NCI-H510A (cell line): ENCODE measurements around the gene HOXA13.

Source experiments
- DNase-seq: peaks from one replicate; lab custom pipeline; 2025; lab: John Stamatoyannopoulos, UW

The HOXA13 gene

DNA sequence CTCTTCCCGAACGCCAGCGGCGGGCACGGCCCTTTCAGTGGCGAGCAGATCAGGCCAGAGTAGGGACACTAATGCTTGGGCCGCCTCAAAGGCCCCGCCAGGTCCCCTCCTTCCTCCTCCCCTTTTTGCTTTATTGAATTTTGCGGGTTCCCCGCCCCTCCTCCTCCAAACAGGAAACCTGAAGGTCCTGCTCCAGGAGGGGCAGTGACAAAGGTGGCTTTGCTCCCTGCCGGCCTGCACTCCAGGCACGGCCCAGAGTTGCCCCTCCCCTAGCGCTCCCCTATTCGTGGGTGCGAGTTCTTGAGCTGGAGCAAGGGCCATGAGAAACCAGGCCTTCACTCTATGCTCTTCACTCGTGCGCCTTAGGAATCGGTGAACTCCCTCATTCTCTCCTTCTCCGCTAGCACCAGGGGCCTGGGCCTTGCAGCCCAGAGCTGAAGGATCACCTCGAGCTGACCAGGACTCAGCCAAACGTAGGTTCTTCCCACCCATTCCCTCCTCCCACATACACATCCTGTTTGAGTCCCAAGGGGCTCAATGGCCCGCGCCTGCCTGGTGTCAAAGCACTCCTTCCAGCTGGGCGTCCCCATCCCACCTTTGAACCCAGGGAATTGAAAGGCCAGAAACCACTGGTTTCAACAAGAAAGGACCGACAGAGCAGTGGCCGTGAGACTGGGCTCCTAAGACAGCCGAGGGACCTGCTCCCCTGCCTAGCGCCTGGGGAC is 51.7 kb downstream of the HOXA13 start:
- peak; percentile 64 for DNase-seq

DNA sequence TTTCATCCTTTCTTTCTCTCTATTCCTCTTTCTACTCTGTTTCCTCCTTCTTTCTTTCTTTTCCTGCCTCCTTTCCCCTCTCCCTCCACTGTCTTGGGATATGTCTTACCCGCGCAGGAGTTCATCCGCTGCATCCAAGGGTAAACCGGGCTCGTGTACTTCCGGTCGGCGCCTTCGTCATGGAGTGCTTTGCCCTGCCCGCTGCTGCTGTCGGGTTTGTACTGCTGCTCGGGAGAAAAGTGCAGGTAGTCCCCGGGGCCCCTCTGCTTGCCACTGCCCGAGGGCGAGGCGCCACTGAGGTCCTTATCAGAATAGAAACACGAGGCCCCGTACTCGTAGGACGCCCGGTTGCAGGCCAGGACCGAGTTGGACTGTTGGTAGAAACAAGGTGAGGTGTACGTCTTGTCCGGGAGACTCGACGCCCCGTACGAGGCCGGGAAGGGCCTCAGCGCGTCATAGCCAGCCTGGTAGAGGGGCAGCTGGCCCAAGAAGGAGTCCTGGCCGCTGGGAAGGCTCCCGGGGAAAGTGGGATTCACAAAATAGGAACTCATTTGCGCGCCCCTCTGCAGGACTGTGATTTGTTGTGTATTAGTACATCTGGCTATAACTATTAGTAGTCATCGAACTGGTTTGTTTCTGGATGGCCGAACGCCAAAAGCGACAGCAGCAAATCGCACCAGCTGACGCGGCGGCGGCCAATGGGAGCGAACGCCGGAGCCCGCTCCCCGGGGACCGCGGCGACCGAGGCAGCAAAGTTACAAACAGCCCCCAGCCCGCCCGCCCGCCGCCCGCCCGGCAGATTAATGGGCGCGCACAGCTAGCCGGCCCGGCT is 52.5 kb downstream of the HOXA13 start, which contains the start of gene HOXA6:
HOXA6 (minus strand) TSS at position 576 of the 832 bp plus-strand sequence; CDS start at position 551, 25 bp downstream.
- DNase-seq: peak; percentile 58

DNA sequence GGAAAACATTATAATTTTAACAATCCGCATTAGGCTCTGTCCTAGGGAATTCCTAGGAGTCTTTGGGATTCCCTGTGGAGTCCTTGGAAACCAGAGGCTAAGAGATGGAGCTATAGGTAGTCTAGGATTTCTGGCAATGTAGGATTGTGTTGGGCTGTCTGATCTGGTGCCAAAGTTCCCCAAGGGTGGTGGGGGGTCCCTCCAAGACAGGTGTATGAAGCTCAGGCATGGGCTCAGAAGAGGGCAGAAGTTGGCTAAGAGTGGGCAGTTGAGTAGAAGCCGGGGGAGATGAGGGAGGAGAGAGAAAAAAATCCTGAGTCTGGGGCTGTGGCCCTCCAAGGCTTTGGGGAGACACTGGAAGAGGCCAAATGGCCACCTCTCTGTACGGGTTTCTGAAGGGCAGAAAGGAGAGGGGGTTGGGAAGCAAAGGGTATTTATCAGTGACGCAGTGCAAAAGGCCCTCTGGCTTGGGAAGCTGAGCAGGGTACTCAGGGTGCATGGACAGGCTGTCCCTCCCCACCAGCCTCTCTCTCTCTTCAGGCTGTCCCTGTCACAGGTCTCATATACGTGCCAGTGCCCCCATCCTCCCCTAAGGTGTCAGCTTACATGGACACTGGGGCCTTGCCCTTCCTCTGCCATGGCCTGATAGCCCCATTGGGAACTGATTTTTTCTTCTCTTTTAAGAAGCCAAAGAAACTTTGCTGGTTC is 53.2 kb downstream of the HOXA13 start:
- DNase-seq: no peak

DNA sequence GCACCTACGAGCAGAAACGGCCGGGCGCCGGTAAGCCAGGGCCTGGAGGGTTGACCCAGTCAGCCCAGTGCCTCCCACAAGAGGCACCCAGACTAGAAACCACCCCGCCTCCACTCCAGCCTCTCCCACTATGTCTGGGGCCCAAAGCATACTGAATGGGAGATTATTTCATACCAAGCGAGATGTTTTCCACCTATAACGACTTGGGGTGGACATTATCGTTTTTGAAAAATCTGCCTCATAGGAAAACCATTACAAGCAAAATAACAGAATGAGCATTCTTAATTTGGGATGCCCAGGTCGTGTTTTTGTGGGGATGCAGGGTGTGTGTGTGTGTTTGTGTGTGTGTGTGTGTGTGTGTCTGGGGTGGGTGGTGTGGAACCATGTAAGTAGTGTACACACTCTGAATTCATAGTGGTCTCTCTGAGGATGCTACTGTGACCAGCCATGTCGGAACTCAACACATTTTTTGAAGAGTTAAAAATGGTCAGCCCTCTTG is 53.9 kb downstream of the HOXA13 start:
- no peak for DNase-seq

DNA sequence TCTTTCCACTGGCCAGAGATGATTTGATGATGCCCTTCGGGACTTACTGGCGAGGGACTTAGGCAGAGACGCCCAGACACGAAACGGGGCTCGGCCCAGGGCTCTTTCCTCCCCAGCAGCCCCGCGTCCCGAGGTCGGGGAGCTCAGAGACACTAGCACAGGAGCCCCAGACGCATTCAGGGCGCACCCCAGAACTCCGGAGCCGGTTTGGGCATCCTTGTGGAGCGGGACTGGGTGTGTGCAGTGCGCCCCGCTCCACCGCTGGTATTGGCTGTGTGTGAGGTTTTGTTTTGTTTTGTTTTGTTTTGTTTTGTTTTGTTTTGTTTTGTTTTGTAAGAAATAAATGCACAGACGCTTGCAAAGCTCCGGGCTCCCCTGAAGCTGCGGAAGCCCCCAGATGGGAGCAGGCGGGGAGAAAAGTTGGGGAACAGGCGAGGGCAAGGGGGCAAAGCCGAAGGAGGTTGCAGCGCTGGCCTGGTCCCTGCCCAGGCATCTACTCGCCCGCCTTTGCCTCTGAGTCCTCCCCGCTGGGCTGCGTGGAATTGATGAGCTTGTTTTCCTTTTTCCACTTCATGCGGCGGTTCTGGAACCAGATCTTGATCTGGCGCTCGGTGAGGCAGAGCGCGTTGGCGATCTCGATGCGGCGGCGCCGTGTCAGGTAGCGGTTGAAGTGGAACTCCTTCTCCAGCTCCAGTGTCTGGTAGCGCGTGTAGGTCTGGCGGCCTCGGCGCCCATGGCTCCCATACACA is 54.6 kb downstream of the HOXA13 start:
- no peak for DNase-seq

DNA sequence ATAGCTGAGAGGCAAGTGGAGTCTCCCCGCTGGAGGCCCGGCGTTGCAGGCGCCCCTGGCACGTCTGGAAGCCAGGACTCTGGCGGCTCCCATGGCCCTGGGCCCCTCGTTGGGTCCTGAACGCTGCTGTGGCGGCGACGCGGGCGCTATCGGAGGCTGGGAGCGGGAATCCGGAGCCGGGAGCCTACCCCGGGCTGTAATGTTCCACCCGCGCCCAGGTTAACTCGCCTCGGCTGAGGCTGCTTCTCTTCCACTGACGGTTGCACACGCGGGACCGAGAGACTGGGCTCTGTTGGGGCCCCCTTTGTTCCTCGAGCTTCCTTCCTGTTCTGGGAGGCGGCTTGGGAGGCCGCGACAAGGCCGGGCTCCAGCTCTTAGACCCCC is 55.1 kb downstream of the HOXA13 start:
- no peak for DNase-seq
